H1 (cell line): Measurements from ENCODE around the gene MAP2K7. TPM values are rescaled to one million over a fixed set of nuclear protein-coding genes. Genes with fewer than 3 reads are reported as not detected.

Source experiments
- POLR2A ChIP-seq, 2 experiments: IDR thresholded peaks; 1 replicate in 1 of 2; 2 replicates in 1 of 2; pipeline ENCODE4 v1.6.1; 2011; ENCODE audit warnings: low read depth in 2 of 2, low read length in 2 of 2, mild to moderate bottlenecking in 2 of 2; ENCODE audit errors: control extremely low read depth in 1 of 2
- polyA plus RNA-seq, 7 experiments: library from polyadenylated mRNA; depleted of rRNA in 3 of 7; stranded (reverse) in 5 of 7; unstranded in 2 of 7; fragments of >200 nt in 5 of 7; fragments of 200-250 nt in 2 of 7; gene quantifications; 1 replicate in 5 of 7; 2 replicates in 1 of 7; 4 replicates in 1 of 7; pipeline versions ENCODE4 v1.2.1 to v1.2.3, GENCODE V29; 2011 to 2013; ENCODE audit warnings: missing spikeins in 2 of 7, mixed read lengths in 2 of 7
- total RNA-seq: library from RNA; stranded (reverse); fragmentation: NEBNext Ultra II Directional; extraction: Animal tissue kit (Norgen Biotek cat#: 25700); gene quantifications from 2 replicates; pipeline ENCODE4 v1.2.1, GENCODE V29; 2021
- TF ChIP-seq, protein P1 (sequence below), 3 experiments: IDR thresholded peaks; 1 replicate in 2 of 3; 2 replicates in 1 of 3; pipeline versions ENCODE4 v1.5.1 to v1.6.1; 2011; ENCODE audit warnings: low read length in 3 of 3, mild to moderate bottlenecking in 3 of 3, inconsistent platforms in 2 of 3, low read depth in 1 of 3, moderate library complexity in 1 of 3; ENCODE audit not compliant: insufficient read depth in 1 of 3; ENCODE audit errors: control extremely low read depth in 1 of 3

Gene MAP2K7
- total and polyA plus RNA-seq, 2 of the 8 experiments (the other 6 are each of a cell fraction or from before 2014, with no cell fraction given) = 8.9 to 38.3 TPM

- TF ChIP-seq, protein P1, sequence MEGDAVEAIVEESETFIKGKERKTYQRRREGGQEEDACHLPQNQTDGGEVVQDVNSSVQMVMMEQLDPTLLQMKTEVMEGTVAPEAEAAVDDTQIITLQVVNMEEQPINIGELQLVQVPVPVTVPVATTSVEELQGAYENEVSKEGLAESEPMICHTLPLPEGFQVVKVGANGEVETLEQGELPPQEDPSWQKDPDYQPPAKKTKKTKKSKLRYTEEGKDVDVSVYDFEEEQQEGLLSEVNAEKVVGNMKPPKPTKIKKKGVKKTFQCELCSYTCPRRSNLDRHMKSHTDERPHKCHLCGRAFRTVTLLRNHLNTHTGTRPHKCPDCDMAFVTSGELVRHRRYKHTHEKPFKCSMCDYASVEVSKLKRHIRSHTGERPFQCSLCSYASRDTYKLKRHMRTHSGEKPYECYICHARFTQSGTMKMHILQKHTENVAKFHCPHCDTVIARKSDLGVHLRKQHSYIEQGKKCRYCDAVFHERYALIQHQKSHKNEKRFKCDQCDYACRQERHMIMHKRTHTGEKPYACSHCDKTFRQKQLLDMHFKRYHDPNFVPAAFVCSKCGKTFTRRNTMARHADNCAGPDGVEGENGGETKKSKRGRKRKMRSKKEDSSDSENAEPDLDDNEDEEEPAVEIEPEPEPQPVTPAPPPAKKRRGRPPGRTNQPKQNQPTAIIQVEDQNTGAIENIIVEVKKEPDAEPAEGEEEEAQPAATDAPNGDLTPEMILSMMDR (IDR thresholded peaks at IDR 0.05; ENCODE audit: control extremely low read depth in 1 of 3, insufficient read depth in 1 of 3, low read depth in 1 of 3, low read length in 3 of 3) = peak; percentile 83 to 95 (median 94)
- TF ChIP-seq POLR2A (IDR thresholded peaks at IDR 0.05; ENCODE audit: control extremely low read depth in 1 of 2, low read depth in 2 of 2, low read length in 2 of 2) = peak in 1 of 2 experiments; percentile 92; a peak in 2 of 3 replicates
Observed at GRCh38 chr19:7903244-7904073, at the start of gene MAP2K7 (continued).
